ENCODE measurements around the gene RAX2. TPM values are rescaled to one million over a fixed set of nuclear protein-coding genes. Genes with fewer than 3 reads are reported as not detected.

The RAX2 gene
- total RNA-seq, 1 experiment from 2014 or later = not detected

GRCh38 chr19:3721887-3722442, 50.1 kb downstream of the RAX2 start:
- no TSS peak for BruUV-seq (replicated peaks)
- H3K36me3 ChIP-seq (ENCODE audit: control insufficient read depth in 1 of 2, insufficient read depth in 2 of 2, low read length in 2 of 2) = no peaks in the 10 kb centered on the region
- H3K27me3 ChIP-seq (ENCODE audit: insufficient read depth, low read length) = no peaks in the 10 kb centered on the region
- intact Hi-C loops (cut with micrococcal nuclease) = loop anchor here (10.0 kb wide), 1 partner anchor 483 kb away; no protein-coding TSS in a partner anchor
- peak overlapping the region; percentile 97 for H3K4me2 ChIP-seq (ENCODE audit: low read length)
- H3K9ac ChIP-seq (ENCODE audit: low read length) = peak overlapping the region; percentile 60
- CTCF ChIA-PET = interaction anchor here (0.6 to 2.3 kb wide), 4 partner anchors 13 to 218 kb away, joined by 3 to 9 read pairs (median 5); partner anchors contain the start of genes MRPL54 and TJP3
- TF ChIP-seq EZH2phosphoT487 (IDR thresholded peaks at IDR 0.05; ENCODE audit: borderline replicate concordance) = no peak
- no peak for TF ChIP-seq ZNF274 (IDR thresholded peaks at IDR 0.05; ENCODE audit: low read depth, low read length)
- TF ChIP-seq FOSL1 (IDR thresholded peaks at IDR 0.05; ENCODE audit: low read depth) = no peak
- TF ChIP-seq JUND (IDR thresholded peaks at IDR 0.05) = no peak
- TF ChIP-seq ZBTB33 (IDR thresholded peaks at IDR 0.05; ENCODE audit: extremely low read depth, insufficient replicate concordance, low read length) = no peak
- no peak for TF ChIP-seq POLR2A (IDR thresholded peaks at IDR 0.05; ENCODE audit: borderline replicate concordance, extremely low read depth, insufficient read depth, insufficient read length)
- TF ChIP-seq CBX3 (IDR thresholded peaks at IDR 0.05; ENCODE audit: low read depth) = no peak
- no peak for TF ChIP-seq REST (IDR thresholded peaks at IDR 0.05; ENCODE audit: low read depth)
- no peak for TF ChIP-seq TCF7L2 (IDR thresholded peaks at IDR 0.05; ENCODE audit: borderline replicate concordance, extremely low read depth, insufficient read depth, insufficient read length)
- no peak for TF ChIP-seq ZFX (IDR thresholded peaks at IDR 0.05)
- TF ChIP-seq, protein P1, sequence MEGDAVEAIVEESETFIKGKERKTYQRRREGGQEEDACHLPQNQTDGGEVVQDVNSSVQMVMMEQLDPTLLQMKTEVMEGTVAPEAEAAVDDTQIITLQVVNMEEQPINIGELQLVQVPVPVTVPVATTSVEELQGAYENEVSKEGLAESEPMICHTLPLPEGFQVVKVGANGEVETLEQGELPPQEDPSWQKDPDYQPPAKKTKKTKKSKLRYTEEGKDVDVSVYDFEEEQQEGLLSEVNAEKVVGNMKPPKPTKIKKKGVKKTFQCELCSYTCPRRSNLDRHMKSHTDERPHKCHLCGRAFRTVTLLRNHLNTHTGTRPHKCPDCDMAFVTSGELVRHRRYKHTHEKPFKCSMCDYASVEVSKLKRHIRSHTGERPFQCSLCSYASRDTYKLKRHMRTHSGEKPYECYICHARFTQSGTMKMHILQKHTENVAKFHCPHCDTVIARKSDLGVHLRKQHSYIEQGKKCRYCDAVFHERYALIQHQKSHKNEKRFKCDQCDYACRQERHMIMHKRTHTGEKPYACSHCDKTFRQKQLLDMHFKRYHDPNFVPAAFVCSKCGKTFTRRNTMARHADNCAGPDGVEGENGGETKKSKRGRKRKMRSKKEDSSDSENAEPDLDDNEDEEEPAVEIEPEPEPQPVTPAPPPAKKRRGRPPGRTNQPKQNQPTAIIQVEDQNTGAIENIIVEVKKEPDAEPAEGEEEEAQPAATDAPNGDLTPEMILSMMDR (IDR thresholded peaks at IDR 0.05 in 2 of 3, conservative IDR thresholded peaks at IDR 0.05 in 1 of 3; ENCODE audit: borderline replicate concordance in 1 of 3, insufficient read depth in 1 of 3, low read depth in 2 of 3, low read length in 2 of 3) = no peak
- RAD21 ChIA-PET (ENCODE audit: low non-redundant PET in 1 of 2, low total read pairs in 2 of 2, uncharacterized antibody in 2 of 2, unreplicated experiment in 2 of 2) = interaction anchor here (1.3 kb wide), 2 partner anchors 13 to 127 kb away, joined by 4 read pairs; partner anchors contain the start of gene TJP3 (in 1 of the 2)
- POLR2A ChIA-PET = interaction anchor here (0.6 to 1.9 kb wide), 5 partner anchors 12 to 562 kb away, joined by 3 to 10 read pairs (median 5); partner anchors contain the start of genes MRPL54 and TJP3
- H3K9me2 ChIP-seq (ENCODE audit: insufficient read depth) = no peaks in the 10 kb centered on the region
- peak overlapping the region; percentile 33 for H3K27ac ChIP-seq (ENCODE audit: low read depth, low read length)
- H4K20me1 ChIP-seq (ENCODE audit: insufficient read depth) = no peaks in the 10 kb centered on the region
- ATAC-seq = no peak
- H3K9me3 ChIP-seq (ENCODE audit: control insufficient read depth in 1 of 2, insufficient read depth in 1 of 2, low read depth in 1 of 2, low read length in 2 of 2) = no peaks in the 10 kb centered on the region
- H3K4me1 ChIP-seq (ENCODE audit: control insufficient read depth in 1 of 2, insufficient read depth in 2 of 2, low read length in 2 of 2) = peaks cover 57 to 93% of the 10 kb centered on the region in 2 experiments
- H3K79me2 ChIP-seq (ENCODE audit: insufficient read depth, low read length) = no peaks in the 10 kb centered on the region
- H3K4me3 ChIP-seq (replicated peaks in 1 of 2; ENCODE audit: low read depth in 1 of 2, low read length in 2 of 2) = peak overlapping the region; percentile 63 to 71
- H2AFZ ChIP-seq (ENCODE audit: low read depth, low read length, poor library complexity, severe bottlenecking) = no peak overlapping the region
- DNase-seq (ENCODE audit: low read depth, low spot score) = no peak

Data from HCT116 (cell line).